ENCODE results near the gene EBF3.

Gene EBF3

GRCh38 chr10:129970465-129971364 lies 6.6 kb upstream of the EBF3 start:
- peak; percentile 84 for DNase-seq

GRCh38 chr10:129969911-129970464 lies 5.9 kb upstream of the EBF3 start:
- DNase-seq: no peak

- DNase-seq: peak; percentile 60
These were observed 5.3 kb upstream of the EBF3 start for GRCh38 chr10:129969184-129969910.

GRCh38 chr10:129968853-129969183 lies 4.7 kb upstream of the EBF3 start:
- peak; percentile 91 for DNase-seq

GRCh38 chr10:129968020-129968852 lies 4.2 kb upstream of the EBF3 start:
- peak; percentile 50 for DNase-seq

GRCh38 chr10:129967579-129968019 lies 3.5 kb upstream of the EBF3 start:
- no peak for DNase-seq

- no peak for DNase-seq
These were observed 3.0 kb upstream of the EBF3 start for GRCh38 chr10:129966889-129967578.

- no peak for DNase-seq
These were observed 2.4 kb upstream of the EBF3 start for GRCh38 chr10:129966370-129966888.

- peak; percentile 62 for DNase-seq
These were observed 1.9 kb upstream of the EBF3 start for GRCh38 chr10:129965959-129966358.

GRCh38 chr10:129965425-129965808 lies 1.3 kb upstream of the EBF3 start:
- DNase-seq: no peak

GRCh38 chr10:129964611-129965424 lies 744 bp upstream of the EBF3 start:
- peak; percentile 71 for DNase-seq

GRCh38 chr10:129962872-129963640 lies 1.0 kb downstream of the EBF3 start:
- no peak for DNase-seq

- DNase-seq: no peak
These were observed 1.8 kb downstream of the EBF3 start for GRCh38 chr10:129962031-129962871.

GRCh38 chr10:129961157-129961701 lies 2.8 kb downstream of the EBF3 start:
- DNase-seq: no peak

GRCh38 chr10:129960481-129961156 lies 3.5 kb downstream of the EBF3 start:
- no peak for DNase-seq

- peak; percentile 56 for DNase-seq
These were observed 4.3 kb downstream of the EBF3 start for GRCh38 chr10:129959544-129960480.
